ENCODE data around the gene AGAP1. TPM values are rescaled to one million over a fixed set of nuclear protein-coding genes. Genes with fewer than 3 reads are reported as not detected.

AGAP1 gene
- total RNA-seq, 1 donor from 2014 or later, result 44.0 TPM

DNA sequence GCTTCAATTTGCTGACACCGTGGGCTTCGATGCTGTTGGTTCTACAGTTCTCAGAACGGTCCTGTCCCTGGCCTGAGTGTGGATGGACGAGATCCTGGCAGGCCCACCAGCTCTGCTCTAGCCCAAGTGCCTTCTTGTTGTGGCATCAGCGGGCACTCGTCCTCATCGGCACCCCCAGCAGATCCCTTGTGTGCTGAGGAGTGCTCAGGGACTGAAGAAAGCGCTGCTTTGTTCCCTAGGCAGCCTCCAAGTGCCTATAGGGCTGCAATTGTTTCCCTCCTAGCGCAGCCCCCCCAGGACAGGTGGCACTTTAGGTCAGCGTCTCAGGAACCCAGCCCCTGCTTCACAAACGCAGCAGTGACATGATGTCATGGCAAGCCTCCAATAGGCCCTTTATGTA lies 217.7 kb downstream of the AGAP1 start:
- Mint-ChIP-seq H3K27ac (no peak overlapping the region), H3K36me3 (peaks cover 5% of the 10 kb centered on the region), H3K9me3 (no peaks in the 10 kb centered on the region), H3K4me1 (peaks cover 11% of the 10 kb centered on the region), H3K27me3 (ENCODE audit: low read depth) (no peaks in the 10 kb centered on the region), H3K4me3 (no peak overlapping the region)
- DNase-seq (ENCODE audit: low spot score in 2 of 2, unreplicated experiment in 2 of 2), result no peak
- TF ChIP-seq, protein P1, sequence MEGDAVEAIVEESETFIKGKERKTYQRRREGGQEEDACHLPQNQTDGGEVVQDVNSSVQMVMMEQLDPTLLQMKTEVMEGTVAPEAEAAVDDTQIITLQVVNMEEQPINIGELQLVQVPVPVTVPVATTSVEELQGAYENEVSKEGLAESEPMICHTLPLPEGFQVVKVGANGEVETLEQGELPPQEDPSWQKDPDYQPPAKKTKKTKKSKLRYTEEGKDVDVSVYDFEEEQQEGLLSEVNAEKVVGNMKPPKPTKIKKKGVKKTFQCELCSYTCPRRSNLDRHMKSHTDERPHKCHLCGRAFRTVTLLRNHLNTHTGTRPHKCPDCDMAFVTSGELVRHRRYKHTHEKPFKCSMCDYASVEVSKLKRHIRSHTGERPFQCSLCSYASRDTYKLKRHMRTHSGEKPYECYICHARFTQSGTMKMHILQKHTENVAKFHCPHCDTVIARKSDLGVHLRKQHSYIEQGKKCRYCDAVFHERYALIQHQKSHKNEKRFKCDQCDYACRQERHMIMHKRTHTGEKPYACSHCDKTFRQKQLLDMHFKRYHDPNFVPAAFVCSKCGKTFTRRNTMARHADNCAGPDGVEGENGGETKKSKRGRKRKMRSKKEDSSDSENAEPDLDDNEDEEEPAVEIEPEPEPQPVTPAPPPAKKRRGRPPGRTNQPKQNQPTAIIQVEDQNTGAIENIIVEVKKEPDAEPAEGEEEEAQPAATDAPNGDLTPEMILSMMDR (IDR thresholded peaks at IDR 0.05; ENCODE audit: unreplicated experiment), result no peak

DNA sequence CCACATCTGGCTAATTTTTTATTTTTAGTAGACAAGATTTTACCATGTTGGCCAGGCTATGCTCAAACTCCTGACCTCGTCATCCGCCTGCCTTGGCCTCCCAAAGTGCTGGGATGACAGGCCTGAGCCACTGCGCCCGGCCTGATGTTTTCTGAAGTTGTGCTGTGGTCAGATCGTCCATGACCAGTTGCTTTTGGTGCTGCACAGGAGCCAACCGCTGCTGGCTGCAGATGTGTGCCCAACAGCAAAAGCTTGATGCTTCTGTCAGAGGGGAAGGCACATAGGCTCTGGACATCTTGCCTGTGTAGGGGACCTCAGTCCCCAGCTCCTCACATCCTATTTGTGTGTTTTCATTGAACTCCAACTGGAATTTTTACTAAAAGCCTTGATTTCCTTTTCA lies 218.3 kb downstream of the AGAP1 start:
- H3K9me3 Mint-ChIP-seq, result no peaks in the 10 kb centered on the region
- no peak overlapping the region for H3K27ac Mint-ChIP-seq
- no peak overlapping the region for H3K4me3 Mint-ChIP-seq
- TF ChIP-seq, protein P1 (IDR thresholded peaks at IDR 0.05; ENCODE audit: unreplicated experiment), result no peak
- no peaks in the 10 kb centered on the region for H3K27me3 Mint-ChIP-seq (ENCODE audit: low read depth)
- DNase-seq (ENCODE audit: low spot score in 2 of 2, unreplicated experiment in 2 of 2), result no peak
- H3K36me3 Mint-ChIP-seq, result peaks cover 5% of the 10 kb centered on the region
- peaks cover 15% of the 10 kb centered on the region for H3K4me1 Mint-ChIP-seq

GRCh38 chr2:235713189-235713588 lies 219.3 kb downstream of the AGAP1 start:
- DNase-seq (ENCODE audit: low spot score in 2 of 2, unreplicated experiment in 2 of 2), result no peak

DNA sequence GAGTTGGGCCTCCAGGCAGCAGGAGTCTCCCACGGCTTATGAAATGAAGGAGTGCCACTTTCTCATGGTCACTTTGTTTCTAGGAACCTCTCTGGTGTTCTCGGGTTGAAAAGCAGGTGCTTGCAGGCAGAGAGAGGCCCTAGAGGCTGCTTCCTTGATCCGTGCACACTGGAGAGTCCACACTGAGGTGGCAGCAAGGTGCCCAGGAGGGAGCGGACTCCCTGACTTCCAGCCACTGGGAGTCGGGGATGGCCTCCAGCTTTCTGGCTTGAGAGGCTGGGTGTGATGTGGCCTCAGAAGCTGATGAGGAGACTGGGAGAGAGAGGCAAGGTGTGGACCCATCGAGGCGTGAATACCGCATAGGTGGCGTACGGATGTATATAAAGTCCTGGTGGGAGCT lies 221.8 kb downstream of the AGAP1 start:
- Mint-ChIP-seq H3K4me1 (peaks cover 28% of the 10 kb centered on the region), H3K27ac (no peak overlapping the region)
- DNase-seq (ENCODE audit: low spot score in 2 of 2, unreplicated experiment in 2 of 2), result no peak

More at GRCh38 chr2:235713189-235713588, 219.3 kb downstream of the AGAP1 start:
- no peaks in the 10 kb centered on the region for H3K27me3 Mint-ChIP-seq (ENCODE audit: low read depth)
- TF ChIP-seq, protein P1 (IDR thresholded peaks at IDR 0.05; ENCODE audit: unreplicated experiment), result no peak
- no peak overlapping the region for H3K27ac Mint-ChIP-seq
- no peaks in the 10 kb centered on the region for H3K9me3 Mint-ChIP-seq
- no peak overlapping the region for H3K4me3 Mint-ChIP-seq
- H3K36me3 Mint-ChIP-seq, result peaks cover 5% of the 10 kb centered on the region
- H3K4me1 Mint-ChIP-seq, result peaks cover 24% of the 10 kb centered on the region

DNA sequence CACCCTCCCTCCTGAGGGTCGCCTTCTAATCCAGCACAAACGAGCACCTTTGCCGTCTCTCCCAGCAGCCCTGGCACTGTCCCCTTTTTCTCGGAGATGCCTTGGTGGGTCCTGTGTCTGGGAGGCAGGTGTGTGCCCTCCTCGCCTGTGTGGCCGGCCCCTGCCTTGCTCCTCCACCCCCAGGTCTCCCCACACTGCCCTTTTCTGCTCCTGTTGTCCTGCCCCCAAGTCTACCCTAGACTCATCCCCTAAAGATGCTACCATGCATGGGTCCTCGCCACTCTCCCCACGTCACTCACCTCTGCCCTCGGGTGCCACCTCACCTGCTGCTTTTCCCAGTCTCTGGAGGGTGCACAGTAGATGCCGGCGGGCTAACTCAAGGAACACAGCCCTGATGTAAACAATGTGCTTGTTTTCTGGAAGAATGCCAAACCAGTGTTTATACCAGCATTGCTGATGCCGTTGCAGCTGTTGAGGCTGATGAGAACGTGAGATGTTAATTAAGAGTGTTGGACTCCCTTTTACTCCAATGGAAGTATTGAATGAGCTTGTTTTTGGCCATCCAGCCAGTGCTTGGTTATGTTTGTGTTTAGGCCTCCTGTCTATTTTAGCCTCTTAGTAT lies 223.1 kb downstream of the AGAP1 start:
- Mint-ChIP-seq H3K27me3 (ENCODE audit: low read depth) (no peaks in the 10 kb centered on the region), H3K36me3 (peaks cover 8% of the 10 kb centered on the region), H3K27ac (peak overlapping the region; percentile 33), H3K9me3 (no peaks in the 10 kb centered on the region), H3K4me3 (no peak overlapping the region), H3K4me1 (peaks cover 28% of the 10 kb centered on the region)
- no peak for DNase-seq (ENCODE audit: low spot score in 2 of 2, unreplicated experiment in 2 of 2)
- TF ChIP-seq, protein P1 (IDR thresholded peaks at IDR 0.05; ENCODE audit: unreplicated experiment), result no peak

More for the DNA sequence above, 221.8 kb downstream of the AGAP1 start:
- Mint-ChIP-seq H3K9me3 (no peaks in the 10 kb centered on the region), H3K36me3 (peaks cover 6% of the 10 kb centered on the region), H3K4me3 (no peak overlapping the region), H3K27me3 (ENCODE audit: low read depth) (no peaks in the 10 kb centered on the region)
- TF ChIP-seq, protein P1 (IDR thresholded peaks at IDR 0.05; ENCODE audit: unreplicated experiment), result no peak

Measured in mesothelial cell of epicardium (in vitro differentiated cells).